ENCODE results near the gene LRG1.

The LRG1 gene

GRCh38 chr19:4506449-4507149 is 33.2 kb downstream of the LRG1 start:
- no peak for DNase-seq

GRCh38 chr19:4505570-4506448 is 34.0 kb downstream of the LRG1 start:
- no peak for DNase-seq

- DNase-seq, result no peak
Measured at GRCh38 chr19:4504891-4505569, 34.8 kb downstream of the LRG1 start.

GRCh38 chr19:4504297-4504701 is 35.5 kb downstream of the LRG1 start:
- no peak for DNase-seq

- DNase-seq, result no peak
Measured at GRCh38 chr19:4503825-4504170, 36.0 kb downstream of the LRG1 start.

- no peak for DNase-seq
Measured at GRCh38 chr19:4503132-4503824, 36.6 kb downstream of the LRG1 start.

GRCh38 chr19:4502282-4503131 is 37.3 kb downstream of the LRG1 start:
- no peak for DNase-seq

- DNase-seq, result no peak
Measured at GRCh38 chr19:4501691-4502090, 38.1 kb downstream of the LRG1 start.

DNA sequence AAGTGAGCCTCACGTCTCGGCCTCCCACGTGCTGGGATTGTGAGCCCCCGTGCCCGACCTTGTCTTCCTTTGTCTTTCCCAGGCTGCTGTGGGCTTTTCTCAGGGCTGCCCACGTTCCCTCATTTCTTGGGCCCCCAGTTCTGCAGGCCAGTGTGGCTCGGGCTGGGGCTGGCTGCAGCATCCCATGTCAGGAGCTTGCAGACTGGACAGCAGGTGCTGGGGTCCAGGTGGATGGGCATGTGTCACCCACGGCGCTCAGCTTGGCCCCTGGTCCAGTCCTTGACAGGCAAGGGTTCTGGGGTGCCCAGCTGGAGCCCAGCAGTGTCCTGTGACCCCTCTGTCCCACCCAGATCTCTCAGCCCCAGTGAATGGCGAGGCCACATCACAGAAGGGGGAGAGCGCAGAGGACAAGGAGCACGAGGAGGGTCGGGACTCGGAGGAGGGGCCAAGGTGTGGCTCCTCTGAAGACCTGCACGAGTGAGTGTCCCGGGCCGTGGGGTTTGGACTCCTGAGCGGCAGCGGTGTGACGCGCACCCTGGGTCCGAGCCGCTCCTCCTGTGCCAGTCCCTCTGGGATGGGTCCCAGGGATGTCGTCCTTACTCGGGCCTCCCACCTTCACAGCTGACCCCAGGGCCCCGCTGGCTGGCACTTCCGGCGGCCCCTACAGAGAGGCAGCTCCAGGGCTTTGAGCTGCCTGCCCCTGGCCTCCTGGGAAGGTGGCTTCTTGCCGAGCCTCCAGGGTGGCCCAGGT is 38.8 kb downstream of the LRG1 start:
- no peak for DNase-seq

- no peak for DNase-seq
Measured at GRCh38 chr19:4499855-4500254, 40.0 kb downstream of the LRG1 start.

DNA sequence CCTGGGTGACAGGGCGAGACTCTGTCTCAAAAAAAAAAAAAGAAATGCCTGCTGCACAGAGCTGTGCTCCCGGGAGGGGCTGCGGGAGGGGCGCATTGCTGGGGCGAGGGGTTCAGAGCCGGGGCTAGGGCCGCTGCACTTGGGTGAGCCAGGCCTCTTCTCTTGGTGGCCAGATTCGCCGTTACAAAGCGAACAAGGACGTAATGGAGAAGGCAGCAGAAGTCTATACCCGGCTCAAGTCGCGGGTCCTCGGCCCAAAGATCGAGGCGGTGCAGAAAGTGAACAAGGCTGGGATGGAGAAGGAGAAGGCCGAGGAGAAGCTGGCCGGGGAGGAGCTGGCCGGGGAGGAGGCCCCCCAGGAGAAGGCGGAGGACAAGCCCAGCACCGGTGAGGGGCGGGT is 40.5 kb downstream of the LRG1 start:
- no peak for DNase-seq

GRCh38 chr19:4498694-4499093 is 41.1 kb downstream of the LRG1 start:
- DNase-seq, result no peak

- DNase-seq, result no peak
Measured at GRCh38 chr19:4497770-4498389, 42.0 kb downstream of the LRG1 start.

DNA sequence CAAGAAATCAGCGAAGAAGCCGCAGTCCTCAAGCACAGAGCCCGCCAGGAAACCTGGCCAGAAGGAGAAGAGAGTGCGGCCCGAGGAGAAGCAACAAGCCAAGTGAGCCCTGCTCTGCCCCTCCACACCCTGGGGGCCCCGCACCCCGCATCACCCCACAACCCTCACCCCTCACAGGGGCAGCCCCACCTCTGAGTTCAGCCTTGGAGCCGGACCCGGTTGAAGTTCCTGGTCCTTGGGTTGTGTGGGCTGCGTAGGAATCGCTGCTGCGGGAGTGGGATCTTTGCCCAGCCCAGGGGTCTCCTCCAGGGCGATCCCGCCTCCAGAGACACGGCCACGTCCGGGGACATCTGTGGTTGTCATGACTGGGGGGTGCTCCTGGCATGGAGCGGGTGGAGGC is 43.5 kb downstream of the LRG1 start:
- DNase-seq, result no peak

DNA sequence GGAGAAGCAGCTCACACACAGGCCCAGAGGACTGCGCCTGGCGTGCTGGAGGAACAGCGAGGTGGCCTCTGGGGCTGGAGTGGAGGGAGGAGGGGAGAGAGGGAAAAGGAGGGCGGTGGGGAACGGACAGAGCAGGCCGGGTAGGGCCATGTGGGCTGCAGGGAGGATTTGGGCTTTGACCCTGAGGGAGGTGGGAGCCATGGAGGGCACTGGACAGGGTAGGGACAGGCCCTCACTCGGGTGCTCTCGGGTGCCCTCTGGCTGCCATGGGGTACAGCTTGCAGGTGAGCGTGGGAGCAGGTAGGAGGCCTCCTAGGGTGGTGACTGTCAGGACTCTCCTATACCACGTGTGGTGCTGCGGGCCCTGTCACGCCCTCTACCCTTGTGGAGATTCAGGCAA is 44.4 kb downstream of the LRG1 start:
- no peak for DNase-seq

DNA sequence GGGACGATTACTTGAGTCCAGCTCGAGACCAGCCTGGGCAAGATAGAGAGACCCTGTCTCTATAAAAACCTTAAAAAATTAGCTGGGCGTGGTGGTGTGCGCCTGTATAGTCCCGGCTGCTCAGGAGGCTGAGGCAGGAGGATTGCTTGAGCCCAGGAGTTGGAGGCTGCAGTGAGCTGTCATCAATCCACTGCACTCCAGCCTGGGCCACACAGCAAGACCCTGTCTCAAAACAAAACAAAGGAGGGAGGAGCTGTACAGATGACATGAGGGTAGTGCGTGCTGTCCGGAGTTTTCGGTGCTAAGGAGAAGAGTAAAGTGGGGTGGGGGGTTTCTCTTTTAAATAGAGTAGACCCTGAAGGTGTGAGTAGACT is 45.2 kb downstream of the LRG1 start:
- no peak for DNase-seq

GRCh38 chr19:4493929-4494690 is 45.7 kb downstream of the LRG1 start:
- DNase-seq, result no peak

- DNase-seq, result no peak
Measured at GRCh38 chr19:4493104-4493928, 46.5 kb downstream of the LRG1 start.

DNA sequence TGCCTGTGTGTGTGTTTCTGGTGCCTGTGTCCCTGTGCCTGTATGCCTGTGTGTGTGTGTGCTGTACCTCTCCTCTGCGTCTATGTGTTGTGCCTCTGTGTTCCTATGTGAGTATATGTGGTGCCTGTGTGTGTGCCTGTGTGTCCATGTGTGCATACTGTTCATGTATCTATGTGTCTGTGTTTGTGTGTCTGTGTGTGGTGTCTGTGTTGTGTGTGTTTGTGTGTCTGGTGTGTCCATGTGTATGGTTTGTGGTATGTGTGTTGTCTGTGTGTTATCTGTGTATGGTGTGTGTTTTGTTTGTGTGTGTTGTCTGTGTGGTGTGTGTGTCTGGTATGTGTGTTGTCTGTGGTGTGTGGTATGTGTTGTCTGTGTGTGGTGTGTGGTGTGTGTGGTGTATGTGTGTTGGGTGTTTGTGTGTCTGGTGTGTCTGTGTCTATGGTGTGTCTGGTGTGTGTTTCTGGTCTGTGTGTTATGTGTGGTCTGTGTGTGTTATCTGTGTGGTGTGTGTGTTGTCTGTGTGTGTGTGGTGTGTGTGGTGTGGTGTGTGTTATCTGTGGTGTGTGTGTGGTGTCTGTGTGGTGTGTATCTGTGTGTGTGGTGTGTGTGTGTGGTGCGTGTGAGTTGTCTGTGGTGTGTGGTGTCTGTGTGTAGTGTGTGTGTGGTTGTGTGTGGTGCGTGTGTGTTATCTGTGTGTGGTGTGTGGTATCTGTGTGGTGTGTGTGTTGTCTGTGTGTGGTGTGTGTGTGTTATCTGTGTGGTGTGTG is 47.3 kb downstream of the LRG1 start:
- no peak for DNase-seq

Data from NCI-H345 (cell line).